Epithelial cell of esophagus (primary cell): ENCODE results near the gene COL6A1.

ENCODE experiments used
- DNase-seq: peaks from one replicate; pipeline ENCODE4 v3.0.0; 2010; ENCODE audit warnings: low read depth
- H3K4me3 ChIP-seq: 2 replicates; pipeline ENCODE4 v1.5.1; 2011; ENCODE audit warnings: mild to moderate bottlenecking, low read length, control low read depth
- TF ChIP-seq, protein P1 (sequence below): IDR thresholded peaks from 2 replicates; pipeline ENCODE4 v1.5.1; 2011; ENCODE audit warnings: low read depth, mild to moderate bottlenecking, low read length, control low read depth, inconsistent platforms; ENCODE audit not compliant: insufficient read depth; ENCODE audit errors: missing control alignments

COL6A1 gene

DNA sequence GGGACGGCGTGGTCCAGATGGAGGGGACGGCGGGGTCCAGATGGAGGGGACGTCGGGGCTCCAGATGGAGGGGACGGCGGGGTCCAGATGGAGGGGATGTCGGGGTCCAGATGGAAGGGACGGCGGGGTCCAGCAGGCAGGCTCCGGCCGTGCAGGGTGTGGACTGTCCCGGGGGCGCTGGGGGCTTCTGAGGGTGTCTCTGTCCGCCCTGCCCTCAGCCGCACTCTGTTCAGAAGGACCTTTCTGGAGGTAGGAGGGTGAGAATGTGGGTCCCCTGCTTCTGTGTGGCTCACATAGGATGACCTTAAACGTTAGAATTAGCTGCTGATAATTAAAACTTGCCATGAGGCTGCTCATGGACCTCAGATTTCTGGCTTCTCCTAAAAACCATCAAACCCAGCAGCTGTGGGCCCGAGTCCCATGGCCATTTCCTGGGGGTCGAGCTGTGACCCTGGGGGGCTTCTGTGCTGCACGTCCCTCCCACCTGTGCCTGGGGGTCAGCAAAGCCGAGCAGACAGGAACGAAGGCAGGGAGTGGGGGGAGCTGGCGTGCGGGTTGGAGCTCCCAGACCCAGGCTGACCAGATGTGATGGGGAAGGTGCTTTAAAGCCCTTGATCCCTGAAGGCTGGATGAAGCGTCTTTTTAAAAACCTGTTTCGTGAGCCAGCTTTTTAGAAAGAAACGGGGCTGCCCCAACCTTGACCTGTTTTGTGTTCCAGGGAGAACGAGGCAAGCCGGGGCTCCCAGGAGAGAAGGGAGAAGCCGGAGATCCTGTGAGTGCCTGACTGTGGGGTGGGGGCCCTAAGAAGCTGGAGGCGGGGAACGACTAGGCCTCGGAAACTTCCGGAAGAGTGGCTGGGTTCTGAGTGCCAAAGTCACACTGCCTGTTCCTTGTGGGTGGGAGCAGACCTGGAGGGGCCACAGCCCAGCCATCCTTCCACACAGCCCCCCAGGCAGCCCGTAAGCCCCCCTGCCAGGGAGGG, 7.1 kb downstream of the COL6A1 start:
- no peak for DNase-seq
- TF ChIP-seq, protein P1, sequence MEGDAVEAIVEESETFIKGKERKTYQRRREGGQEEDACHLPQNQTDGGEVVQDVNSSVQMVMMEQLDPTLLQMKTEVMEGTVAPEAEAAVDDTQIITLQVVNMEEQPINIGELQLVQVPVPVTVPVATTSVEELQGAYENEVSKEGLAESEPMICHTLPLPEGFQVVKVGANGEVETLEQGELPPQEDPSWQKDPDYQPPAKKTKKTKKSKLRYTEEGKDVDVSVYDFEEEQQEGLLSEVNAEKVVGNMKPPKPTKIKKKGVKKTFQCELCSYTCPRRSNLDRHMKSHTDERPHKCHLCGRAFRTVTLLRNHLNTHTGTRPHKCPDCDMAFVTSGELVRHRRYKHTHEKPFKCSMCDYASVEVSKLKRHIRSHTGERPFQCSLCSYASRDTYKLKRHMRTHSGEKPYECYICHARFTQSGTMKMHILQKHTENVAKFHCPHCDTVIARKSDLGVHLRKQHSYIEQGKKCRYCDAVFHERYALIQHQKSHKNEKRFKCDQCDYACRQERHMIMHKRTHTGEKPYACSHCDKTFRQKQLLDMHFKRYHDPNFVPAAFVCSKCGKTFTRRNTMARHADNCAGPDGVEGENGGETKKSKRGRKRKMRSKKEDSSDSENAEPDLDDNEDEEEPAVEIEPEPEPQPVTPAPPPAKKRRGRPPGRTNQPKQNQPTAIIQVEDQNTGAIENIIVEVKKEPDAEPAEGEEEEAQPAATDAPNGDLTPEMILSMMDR, result no peak
- H3K4me3 ChIP-seq, result no peak overlapping the region

DNA sequence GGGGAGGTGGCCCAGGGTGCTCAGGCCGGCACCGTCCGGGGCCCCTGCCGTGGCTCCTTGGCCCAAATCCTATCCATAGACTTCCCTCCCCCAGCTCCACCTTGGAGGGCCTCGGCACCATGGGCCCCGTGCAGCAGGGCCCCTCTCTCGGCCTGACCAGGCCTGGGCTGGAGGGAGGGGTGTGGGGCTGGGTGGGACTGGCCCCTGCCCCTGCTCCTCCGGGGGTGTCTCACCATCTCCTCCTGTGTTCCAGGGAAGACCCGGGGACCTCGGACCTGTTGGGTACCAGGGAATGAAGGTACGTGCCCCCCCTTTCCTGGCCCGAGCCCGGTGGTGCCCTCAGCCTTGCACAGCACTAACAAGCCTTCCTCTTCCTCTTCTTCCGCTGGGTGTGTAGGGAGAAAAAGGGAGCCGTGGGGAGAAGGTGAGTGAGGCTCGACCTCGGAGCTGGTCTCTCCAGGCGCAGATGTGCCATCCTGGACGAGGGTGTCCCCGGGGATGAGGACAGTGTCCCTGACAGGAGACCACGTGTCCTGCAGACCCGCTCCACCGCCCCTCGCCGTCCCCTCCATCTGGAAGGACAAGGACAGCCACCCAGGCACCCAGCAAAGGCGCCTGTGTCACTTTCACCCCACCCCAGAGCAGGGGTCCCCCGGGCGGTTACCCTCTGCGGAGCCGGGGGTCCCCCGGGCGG, 7.9 kb downstream of the COL6A1 start:
- H3K4me3 ChIP-seq, result no peak overlapping the region
- TF ChIP-seq, protein P1, result no peak
- no peak for DNase-seq

DNA sequence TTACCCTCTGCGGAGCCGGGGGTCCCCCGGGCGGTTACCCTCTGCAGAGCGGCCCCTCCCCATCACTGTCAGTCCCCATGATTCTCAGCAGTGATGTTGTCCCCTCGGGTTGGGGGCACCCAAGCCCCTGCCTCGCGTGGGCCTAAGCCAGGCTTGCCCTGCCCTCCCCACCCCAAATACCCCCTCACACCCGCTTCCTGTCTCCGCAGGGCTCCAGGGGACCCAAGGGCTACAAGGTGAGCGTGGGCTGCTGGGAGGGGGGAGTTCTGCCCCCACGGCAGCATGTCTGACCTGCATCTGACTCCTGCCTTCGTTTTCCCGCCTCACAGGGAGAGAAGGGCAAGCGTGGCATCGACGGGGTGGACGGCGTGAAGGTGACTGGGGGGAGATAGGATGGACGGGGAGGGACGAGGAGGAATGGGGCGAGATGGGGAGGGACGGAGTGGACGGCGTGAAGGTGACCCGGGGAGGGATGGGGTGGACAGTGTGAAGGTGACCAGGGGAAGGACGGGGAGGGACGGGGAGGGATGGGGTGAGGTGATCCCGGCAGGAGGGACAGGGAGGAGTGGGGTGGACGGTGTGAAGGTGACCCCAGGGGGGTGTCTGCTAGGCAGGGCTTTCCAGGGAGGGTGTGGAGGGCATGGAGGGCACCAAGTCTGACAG, 8.6 kb downstream of the COL6A1 start:
- no peak for DNase-seq
- TF ChIP-seq, protein P1, result no peak
- H3K4me3 ChIP-seq, result no peak overlapping the region

DNA sequence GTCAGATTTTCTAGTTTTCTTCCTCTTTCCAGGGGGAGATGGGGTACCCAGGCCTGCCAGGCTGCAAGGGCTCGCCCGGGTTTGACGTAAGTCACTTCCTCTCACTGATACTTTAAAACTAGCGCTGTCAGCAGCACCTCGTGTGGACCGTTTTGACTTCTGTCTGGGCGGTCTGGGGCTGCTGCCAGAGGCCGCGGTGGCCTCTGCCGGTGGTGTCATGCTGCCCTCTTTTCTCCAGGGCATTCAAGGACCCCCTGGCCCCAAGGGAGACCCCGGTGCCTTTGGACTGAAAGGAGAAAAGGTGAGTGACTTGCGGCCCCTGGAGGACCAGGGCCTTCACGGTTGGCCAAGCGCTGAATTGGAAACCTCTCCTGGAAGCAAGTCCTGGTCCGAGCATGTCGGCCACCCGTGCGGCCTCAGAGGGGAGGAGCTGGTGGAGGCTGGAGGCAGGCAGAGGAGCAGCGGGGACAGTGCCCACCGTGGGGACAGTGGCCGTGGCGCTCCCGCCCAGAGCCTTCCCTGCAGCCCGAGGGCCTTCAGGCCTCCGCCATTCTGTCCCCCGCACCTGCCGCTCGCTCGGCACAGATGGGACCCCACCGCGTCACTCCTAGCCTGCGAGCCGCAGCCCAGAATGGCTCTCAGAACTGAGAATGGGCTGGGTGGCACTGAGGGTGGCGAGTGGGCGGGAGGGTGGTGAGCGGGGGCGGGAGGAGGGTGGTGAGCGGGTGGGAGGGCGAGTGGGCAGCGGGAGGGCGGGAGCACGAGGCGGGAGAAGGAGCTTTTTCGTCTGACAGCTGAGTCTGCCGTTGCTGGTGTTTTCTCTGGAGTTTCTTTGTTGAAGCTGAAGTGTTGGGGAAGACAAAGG, 9.4 kb downstream of the COL6A1 start:
- TF ChIP-seq, protein P1, result no peak
- no peak overlapping the region for H3K4me3 ChIP-seq
- no peak for DNase-seq

DNA sequence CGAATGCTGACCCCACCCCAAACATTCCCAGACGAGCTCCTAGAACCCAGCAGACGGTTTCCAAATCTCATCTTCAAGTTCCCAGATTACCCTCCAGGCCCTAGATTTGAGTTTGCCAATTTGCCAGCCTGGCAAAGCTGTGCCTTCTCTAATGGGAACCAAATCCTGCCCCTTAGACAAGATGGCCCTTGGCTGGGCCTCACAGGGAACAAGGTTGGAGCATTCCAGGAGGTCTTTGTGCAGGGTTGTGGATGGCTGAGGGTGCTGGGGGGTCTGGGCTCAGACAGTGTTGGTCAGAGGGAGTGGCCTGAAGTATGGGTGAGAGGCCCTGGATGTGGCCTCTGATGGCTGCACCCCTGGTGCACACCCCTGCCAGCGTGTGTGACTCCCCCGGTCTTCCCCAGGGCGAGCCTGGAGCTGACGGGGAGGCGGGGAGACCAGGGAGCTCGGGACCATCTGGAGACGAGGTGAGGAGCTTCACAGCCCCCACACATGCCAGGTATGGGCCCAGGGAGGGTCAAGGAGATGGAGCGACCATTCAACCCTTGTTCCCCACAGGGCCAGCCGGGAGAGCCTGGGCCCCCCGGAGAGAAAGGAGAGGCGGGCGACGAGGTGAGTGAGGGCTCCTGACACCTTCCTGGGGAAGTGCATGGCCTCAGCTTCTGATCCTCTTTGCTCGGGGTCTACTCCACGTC, 10.2 kb downstream of the COL6A1 start:
- DNase-seq, result no peak
- H3K4me3 ChIP-seq, result no peak overlapping the region
- TF ChIP-seq, protein P1, result no peak
